ENCODE measurements around the gene CEP83. TPM values are rescaled to one million over a fixed set of nuclear protein-coding genes. Genes with fewer than 3 reads are reported as not detected.
A peak's percentile ranks its signal among the peaks of the same experiment; 100 is the strongest.

The CEP83 gene
- total RNA-seq, 5 donors from 2014 or later (not counting 1 experiment from before 2014, with no cell fraction given): 12.6 to 17.4 (median 14.6) TPM

DNA sequence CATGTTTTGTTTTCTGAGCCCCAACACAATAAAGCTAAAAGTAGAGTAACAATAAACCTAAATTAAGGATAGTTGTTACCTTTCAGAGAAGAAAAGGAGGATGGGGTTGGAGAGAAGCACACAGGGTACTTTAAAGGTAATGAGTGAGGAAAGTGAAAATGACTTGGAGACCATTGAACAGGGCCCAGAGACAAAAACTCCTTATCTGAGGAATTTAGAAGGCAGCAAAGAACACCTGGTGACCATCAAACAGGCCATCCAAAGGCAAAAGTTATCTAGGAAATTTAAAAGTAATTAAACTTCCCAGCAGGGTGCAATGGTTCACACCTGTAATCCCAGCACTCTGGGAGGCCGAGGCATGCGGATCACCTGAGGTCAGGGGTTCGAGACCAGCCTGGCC is 39.0 kb upstream of the CEP83 start:
- no CpG with 5 or more reads among the region's 3 CpGs for WGBS (ENCODE audit: insufficient coverage)
- no peak overlapping the region for H3K4me3 ChIP-seq (ENCODE audit: control insufficient read depth in 1 of 2, extremely low read depth in 1 of 2, low read length in 1 of 2)
- no peak overlapping the region for H3K27ac ChIP-seq (ENCODE audit: low read length)
- H3K4me1 ChIP-seq (ENCODE audit: control insufficient read depth in 1 of 2, extremely low read depth in 1 of 2, insufficient read depth in 2 of 2, low read length in 2 of 2): no peaks in the 10 kb centered on the region
- DNase-seq: no peak
- ChIA-PET POLR2A (no interaction called here), CTCF (no interaction called here)
- Mint-ChIP-seq H3K27me3 (peaks cover 6 to 9% of the 10 kb centered on the region in 2 donors), H3K4me3 (no peak overlapping the region), H3K9me3 (peaks cover 9 to 15% (median 11%) of the 10 kb centered on the region in 3 donors), H3K36me3 (peaks cover 2% of the 10 kb centered on the region), H3K4me1 (no peaks in the 10 kb centered on the region), H3K27ac (no peak overlapping the region)
- H3K9me3 ChIP-seq: no peaks in the 10 kb centered on the region
- H3K36me3 ChIP-seq (ENCODE audit: control insufficient read depth in 2 of 2, extremely low read depth in 1 of 2, insufficient read depth in 1 of 2, low read length in 1 of 2): no peaks in the 10 kb centered on the region
- H3K27me3 ChIP-seq (replicated peaks in 1 of 2; ENCODE audit: control insufficient read depth in 2 of 2, extremely low read depth in 1 of 2, insufficient read depth in 2 of 2, low read length in 1 of 2): peaks cover 0 to 12% of the 10 kb centered on the region in 2 experiments
- no peak for ATAC-seq (replicated peaks in 1 of 4)

DNA sequence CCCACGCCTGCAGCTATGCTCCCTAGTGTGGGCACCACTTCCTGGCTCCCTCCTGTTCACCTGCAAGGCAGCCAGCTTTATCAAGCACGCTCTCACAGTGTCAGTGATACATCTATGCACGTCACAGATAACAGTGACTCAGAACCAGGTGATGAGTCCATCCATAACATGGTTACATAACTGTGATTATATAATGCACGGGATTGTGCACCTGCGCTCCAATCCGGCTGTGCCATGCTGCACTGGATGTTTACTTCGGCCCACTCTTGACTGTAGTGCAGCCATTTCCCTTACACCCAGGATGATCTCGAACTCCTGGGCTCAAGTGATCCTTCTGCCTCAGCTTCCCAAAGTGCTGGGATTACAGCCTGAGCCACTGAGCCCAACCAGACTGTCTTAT is 38.4 kb upstream of the CEP83 start:
- 81% methylated on average over 8 of the region's 8 CpGs for WGBS (ENCODE audit: insufficient coverage)
- peaks cover 9 to 12% (median 11%) of the 10 kb centered on the region in 3 donors for H3K9me3 Mint-ChIP-seq
- H3K36me3 ChIP-seq (ENCODE audit: control insufficient read depth in 2 of 2, extremely low read depth in 1 of 2, insufficient read depth in 1 of 2, low read length in 1 of 2): no peaks in the 10 kb centered on the region
- no peaks in the 10 kb centered on the region for H3K4me1 Mint-ChIP-seq
- ChIA-PET CTCF (no interaction called here), POLR2A (no interaction called here)
- peaks cover 0 to 12% of the 10 kb centered on the region in 2 experiments for H3K27me3 ChIP-seq (replicated peaks in 1 of 2; ENCODE audit: control insufficient read depth in 2 of 2, extremely low read depth in 1 of 2, insufficient read depth in 2 of 2, low read length in 1 of 2)
- H3K27ac ChIP-seq (ENCODE audit: low read length): no peak overlapping the region
- no peaks in the 10 kb centered on the region for H3K9me3 ChIP-seq
- H3K4me3 ChIP-seq (ENCODE audit: control insufficient read depth in 1 of 2, extremely low read depth in 1 of 2, low read length in 1 of 2): no peak overlapping the region
- ATAC-seq (replicated peaks in 1 of 4) (no peak), DNase-seq (peak in 1 of 35 experiments; percentile 1)
- H3K36me3 Mint-ChIP-seq: peaks cover 2% of the 10 kb centered on the region
- no peaks in the 10 kb centered on the region for H3K4me1 ChIP-seq (ENCODE audit: control insufficient read depth in 1 of 2, extremely low read depth in 1 of 2, insufficient read depth in 2 of 2, low read length in 2 of 2)
- no peak overlapping the region for H3K27ac Mint-ChIP-seq
- peaks cover 7 to 9% of the 10 kb centered on the region in 2 donors for H3K27me3 Mint-ChIP-seq
- no peak overlapping the region for H3K4me3 Mint-ChIP-seq

DNA sequence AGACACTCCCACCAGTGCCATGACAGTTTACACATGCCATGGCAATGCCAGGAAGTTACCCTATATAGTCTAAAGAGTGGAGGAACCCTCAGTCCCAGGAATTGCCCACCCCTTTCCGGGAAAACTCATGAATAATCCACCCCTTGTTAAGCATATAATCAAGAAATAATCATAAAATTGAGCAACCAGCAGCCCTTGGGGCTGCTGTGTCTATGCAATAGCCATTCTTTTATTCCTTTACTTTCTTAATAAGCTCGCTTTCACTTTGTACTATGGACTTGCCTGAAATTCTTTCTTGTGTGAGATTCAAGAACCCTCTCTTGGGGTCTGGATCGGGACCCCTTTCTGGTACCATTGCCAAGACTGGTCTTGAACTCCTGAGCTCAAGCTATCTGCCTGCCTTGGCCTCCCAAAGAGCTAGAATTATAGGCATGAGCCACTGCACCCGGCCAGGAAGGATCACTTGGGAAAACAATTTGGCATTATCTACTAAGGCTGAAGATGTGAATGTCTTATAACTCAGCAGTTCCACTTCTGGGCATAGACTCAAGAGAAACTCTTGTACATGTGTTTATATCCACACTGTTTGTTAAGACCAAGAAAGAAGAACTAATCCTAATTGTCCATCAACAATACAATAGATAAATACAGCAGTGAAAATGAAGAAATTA is 35.9 kb upstream of the CEP83 start:
- no peak overlapping the region for H3K27ac ChIP-seq (ENCODE audit: low read length)
- no peaks in the 10 kb centered on the region for H3K36me3 ChIP-seq (ENCODE audit: control insufficient read depth in 2 of 2, extremely low read depth in 1 of 2, insufficient read depth in 1 of 2, low read length in 1 of 2)
- no peaks in the 10 kb centered on the region for H3K36me3 Mint-ChIP-seq
- H3K4me3 ChIP-seq (ENCODE audit: control insufficient read depth in 1 of 2, extremely low read depth in 1 of 2, low read length in 1 of 2): no peak overlapping the region
- peaks cover 9 to 14% of the 10 kb centered on the region in 2 donors for H3K27me3 Mint-ChIP-seq
- WGBS (ENCODE audit: insufficient coverage): 88% methylated on average over 3 of the region's 4 CpGs
- ATAC-seq (replicated peaks in 1 of 4) (no peak), DNase-seq (no peak)
- no peak overlapping the region for H3K4me3 Mint-ChIP-seq
- H3K9me3 Mint-ChIP-seq: peaks cover 3 to 9% (median 4%) of the 10 kb centered on the region in 3 donors
- H3K4me1 Mint-ChIP-seq: no peaks in the 10 kb centered on the region
- H3K9me3 ChIP-seq: no peaks in the 10 kb centered on the region
- H3K27ac Mint-ChIP-seq: no peak overlapping the region
- ChIA-PET CTCF (no interaction called here), POLR2A (no interaction called here)
- H3K27me3 ChIP-seq (replicated peaks in 1 of 2; ENCODE audit: control insufficient read depth in 2 of 2, extremely low read depth in 1 of 2, insufficient read depth in 2 of 2, low read length in 1 of 2): peaks cover 0 to 11% of the 10 kb centered on the region in 2 experiments
- no peaks in the 10 kb centered on the region for H3K4me1 ChIP-seq (ENCODE audit: control insufficient read depth in 1 of 2, extremely low read depth in 1 of 2, insufficient read depth in 2 of 2, low read length in 2 of 2)

- Mint-ChIP-seq H3K27me3 (peaks cover 8 to 11% of the 10 kb centered on the region in 2 donors), H3K4me3 (no peak overlapping the region), H3K27ac (no peak overlapping the region), H3K4me1 (peaks cover 0 to 5% (median 0%) of the 10 kb centered on the region in 3 donors), H3K36me3 (no peaks in the 10 kb centered on the region), H3K9me3 (no peaks in the 10 kb centered on the region)
- H3K4me1 ChIP-seq (ENCODE audit: control insufficient read depth in 1 of 2, extremely low read depth in 1 of 2, insufficient read depth in 2 of 2, low read length in 2 of 2): no peaks in the 10 kb centered on the region
- H3K27ac ChIP-seq (ENCODE audit: low read length): no peak overlapping the region
- ChIA-PET CTCF (no interaction called here), POLR2A (no interaction called here)
- H3K27me3 ChIP-seq (replicated peaks in 1 of 2; ENCODE audit: control insufficient read depth in 2 of 2, extremely low read depth in 1 of 2, insufficient read depth in 2 of 2, low read length in 1 of 2): no peaks in the 10 kb centered on the region
- H3K9me3 ChIP-seq: no peaks in the 10 kb centered on the region
- WGBS (ENCODE audit: insufficient coverage): no CpG with 5 or more reads among the region's 2 CpGs
- no peak for ATAC-seq (replicated peaks in 1 of 4)
- no peak for DNase-seq
- H3K36me3 ChIP-seq (ENCODE audit: control insufficient read depth in 2 of 2, extremely low read depth in 1 of 2, insufficient read depth in 1 of 2, low read length in 1 of 2): no peaks in the 10 kb centered on the region
- no peak overlapping the region for H3K4me3 ChIP-seq (ENCODE audit: control insufficient read depth in 1 of 2, extremely low read depth in 1 of 2, low read length in 1 of 2)
Measured at GRCh38 chr12:94491489-94491888, 31.8 kb upstream of the CEP83 start.

GRCh38 chr12:94488463-94488862 is 28.8 kb upstream of the CEP83 start:
- no peak for DNase-seq
- no peaks in the 10 kb centered on the region for H3K36me3 Mint-ChIP-seq

DNA sequence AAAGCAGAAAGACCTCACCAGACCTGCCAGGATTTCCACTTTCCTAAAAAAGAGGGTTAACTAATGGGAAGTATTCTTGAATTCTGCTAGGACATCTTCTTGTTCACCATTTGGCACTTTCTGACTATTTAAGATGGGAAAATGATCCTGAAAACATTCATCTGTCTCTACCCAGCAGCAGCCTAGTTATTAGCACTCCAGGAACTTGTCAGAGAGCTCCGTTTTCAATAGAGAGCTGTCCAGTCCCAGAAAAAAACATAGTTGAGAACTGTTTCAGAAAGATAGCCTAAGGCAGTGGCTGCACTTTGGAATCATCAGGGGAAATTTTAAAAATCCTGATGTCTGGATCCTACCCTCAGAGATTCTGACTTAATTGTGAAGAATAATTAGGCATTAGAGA is 22.1 kb upstream of the CEP83 start:
- CTCF ChIA-PET: no interaction called here
- H3K36me3 Mint-ChIP-seq: no peaks in the 10 kb centered on the region
- H3K27me3 Mint-ChIP-seq: peaks cover 7 to 8% of the 10 kb centered on the region in 2 donors
- DNase-seq (no peak), ATAC-seq (replicated peaks in 1 of 4) (no peak)
- 83% methylated on average over 1 of the region's 1 CpG for WGBS (ENCODE audit: insufficient coverage)
- POLR2A ChIA-PET: no interaction called here
- no peak overlapping the region for H3K27ac ChIP-seq (ENCODE audit: low read length)
- no peak overlapping the region for H3K4me3 Mint-ChIP-seq
- no peaks in the 10 kb centered on the region for H3K9me3 Mint-ChIP-seq
- no peaks in the 10 kb centered on the region for H3K36me3 ChIP-seq (ENCODE audit: control insufficient read depth in 2 of 2, extremely low read depth in 1 of 2, insufficient read depth in 1 of 2, low read length in 1 of 2)
- no peak overlapping the region for H3K4me3 ChIP-seq (ENCODE audit: control insufficient read depth in 1 of 2, extremely low read depth in 1 of 2, low read length in 1 of 2)
- no peaks in the 10 kb centered on the region for H3K4me1 Mint-ChIP-seq
- no peak overlapping the region for H3K27ac Mint-ChIP-seq
- H3K4me1 ChIP-seq (ENCODE audit: control insufficient read depth in 1 of 2, extremely low read depth in 1 of 2, insufficient read depth in 2 of 2, low read length in 2 of 2): no peaks in the 10 kb centered on the region
- H3K27me3 ChIP-seq (replicated peaks in 1 of 2; ENCODE audit: control insufficient read depth in 2 of 2, extremely low read depth in 1 of 2, insufficient read depth in 2 of 2, low read length in 1 of 2): peaks cover 0 to 6% of the 10 kb centered on the region in 2 experiments
- no peaks in the 10 kb centered on the region for H3K9me3 ChIP-seq

More at GRCh38 chr12:94488463-94488862, 28.8 kb upstream of the CEP83 start:
- Histone ChIP-seq H3K9me3 (no peaks in the 10 kb centered on the region), H3K27me3 (replicated peaks in 1 of 2; ENCODE audit: control insufficient read depth in 2 of 2, extremely low read depth in 1 of 2, insufficient read depth in 2 of 2, low read length in 1 of 2) (no peaks in the 10 kb centered on the region), H3K27ac (ENCODE audit: low read length) (no peak overlapping the region), H3K36me3 (ENCODE audit: control insufficient read depth in 2 of 2, extremely low read depth in 1 of 2, insufficient read depth in 1 of 2, low read length in 1 of 2) (no peaks in the 10 kb centered on the region), H3K4me1 (ENCODE audit: control insufficient read depth in 1 of 2, extremely low read depth in 1 of 2, insufficient read depth in 2 of 2, low read length in 2 of 2) (no peaks in the 10 kb centered on the region), H3K4me3 (ENCODE audit: control insufficient read depth in 1 of 2, extremely low read depth in 1 of 2, low read length in 1 of 2) (no peak overlapping the region)
- Mint-ChIP-seq H3K4me1 (peaks cover 0 to 5% (median 0%) of the 10 kb centered on the region in 3 donors), H3K27me3 (peaks cover 0 to 8% of the 10 kb centered on the region in 2 donors), H3K27ac (no peak overlapping the region), H3K4me3 (no peak overlapping the region), H3K9me3 (no peaks in the 10 kb centered on the region)
- WGBS (ENCODE audit: insufficient coverage): no CpG with 5 or more reads among the region's 2 CpGs
- ChIA-PET CTCF (no interaction called here), POLR2A (no interaction called here)
- ATAC-seq (replicated peaks in 1 of 4): no peak

DNA sequence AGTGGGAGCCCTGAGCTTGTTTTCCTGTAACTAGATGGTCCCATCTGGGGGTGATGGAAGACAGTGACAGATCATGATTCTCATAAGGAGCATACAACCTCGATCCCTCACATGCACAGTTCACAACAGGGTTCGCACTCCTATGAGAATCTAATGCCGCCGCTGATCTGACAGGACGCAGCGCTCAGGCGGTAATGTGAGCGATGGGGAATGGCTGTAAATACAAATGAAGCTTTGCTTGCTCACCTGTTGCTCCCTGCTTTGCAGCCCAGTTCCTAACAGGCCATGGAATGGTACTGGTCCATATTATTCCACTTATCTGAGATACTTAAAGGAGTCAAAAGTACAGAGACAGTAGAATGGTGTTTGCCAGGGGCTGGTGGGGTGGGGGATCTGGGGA is 9.9 kb upstream of the CEP83 start:
- H3K9me3 ChIP-seq: no peaks in the 10 kb centered on the region
- ChIA-PET CTCF (no interaction called here), POLR2A (no interaction called here)
- no peak overlapping the region for H3K4me3 ChIP-seq (ENCODE audit: control insufficient read depth in 1 of 2, extremely low read depth in 1 of 2, low read length in 1 of 2)
- H3K36me3 Mint-ChIP-seq: no peaks in the 10 kb centered on the region
- 100% methylated on average over 6 of the region's 8 CpGs for WGBS (ENCODE audit: insufficient coverage)
- no peaks in the 10 kb centered on the region for H3K4me1 ChIP-seq (ENCODE audit: control insufficient read depth in 1 of 2, extremely low read depth in 1 of 2, insufficient read depth in 2 of 2, low read length in 2 of 2)
- ATAC-seq (replicated peaks in 1 of 4) (no peak), DNase-seq (no peak)
- H3K27ac Mint-ChIP-seq: no peak overlapping the region
- H3K4me3 Mint-ChIP-seq: no peak overlapping the region
- no peaks in the 10 kb centered on the region for H3K27me3 Mint-ChIP-seq
- no peaks in the 10 kb centered on the region for H3K9me3 Mint-ChIP-seq
- H3K36me3 ChIP-seq (ENCODE audit: control insufficient read depth in 2 of 2, extremely low read depth in 1 of 2, insufficient read depth in 1 of 2, low read length in 1 of 2): no peaks in the 10 kb centered on the region
- H3K4me1 Mint-ChIP-seq: no peaks in the 10 kb centered on the region
- no peaks in the 10 kb centered on the region for H3K27me3 ChIP-seq (replicated peaks in 1 of 2; ENCODE audit: control insufficient read depth in 2 of 2, extremely low read depth in 1 of 2, insufficient read depth in 2 of 2, low read length in 1 of 2)
- H3K27ac ChIP-seq (ENCODE audit: low read length): no peak overlapping the region
